Measurements from ENCODE around the gene PPFIA4.

DNA sequence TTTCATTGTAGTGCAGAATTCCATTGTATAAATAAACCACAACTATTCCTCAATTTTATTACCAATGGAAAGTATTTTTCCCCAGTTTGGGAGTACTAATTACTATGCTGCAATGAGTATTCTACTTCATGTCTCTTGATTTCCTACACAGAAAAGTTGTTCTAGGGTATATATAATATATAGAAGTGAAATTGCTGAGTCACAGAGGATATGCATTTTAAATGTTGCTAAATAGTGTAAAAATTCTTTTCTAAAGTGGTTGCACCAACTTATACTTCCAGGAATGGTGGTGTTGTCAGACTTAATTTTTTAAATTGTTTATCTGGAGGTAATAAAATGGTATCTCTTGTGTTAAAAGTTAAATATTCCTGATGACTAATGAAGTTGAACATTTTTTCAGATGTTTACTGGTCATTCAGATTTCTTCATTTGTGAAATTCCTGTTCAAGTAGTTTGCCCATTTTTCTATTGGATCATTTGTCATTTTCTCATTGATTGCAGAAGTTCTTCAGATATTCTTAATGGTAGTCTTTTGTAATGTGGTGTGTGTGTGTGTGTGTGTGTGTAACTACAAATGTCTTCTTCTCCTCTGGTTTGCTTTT, 78.6 kb downstream of the PPFIA4 start:
- no peak for TF ChIP-seq POLR2A (IDR thresholded peaks at IDR 0.05; ENCODE audit: low read depth, low read length)
- TF ChIP-seq PAX5 (IDR thresholded peaks at IDR 0.05; ENCODE audit: insufficient read depth, low read length, severe bottlenecking), result no peak
- TF ChIP-seq TAF1 (IDR thresholded peaks at IDR 0.05; ENCODE audit: low read depth, low read length), result no peak
- TF ChIP-seq POLR2AphosphoS5 (IDR thresholded peaks at IDR 0.05; ENCODE audit: low read depth, low read length), result no peak
